Activated naive CD8-positive, alpha-beta T cell treated with anti-CD3 and anti-CD28 coated beads, Interleukin-2, amount 50 U/mL, for 24 hours (primary cell): ENCODE data around the gene PTGS1.
A peak's percentile ranks its signal among the peaks of the same experiment; 100 is the strongest.

Experiments
- ATAC-seq: fragments of 150-1000 bp; cut with Tn5 transposase; one replicate; pipeline ENCODE4 v1.10.0; 2021
- DNase-seq: peaks from one replicate; pipeline ENCODE4 v3.0.0; 2021
- H3K27ac Mint-ChIP-seq: one replicate; pipeline ENCODE4 v1.8.0; 2021; ENCODE audit warnings: mild to moderate bottlenecking, mixed read lengths
- H3K27me3 Mint-ChIP-seq: one replicate; pipeline ENCODE4 v1.8.0; 2021; ENCODE audit warnings: mixed read lengths
- H3K36me3 Mint-ChIP-seq: one replicate; pipeline ENCODE4 v1.8.0; 2021; ENCODE audit warnings: low read depth, mixed read lengths
- H3K4me1 Mint-ChIP-seq: one replicate; pipeline ENCODE4 v1.8.0; 2021; ENCODE audit warnings: mixed read lengths
- H3K4me3 Mint-ChIP-seq: one replicate; pipeline ENCODE4 v1.8.0; 2021; ENCODE audit warnings: mild to moderate bottlenecking, moderate library complexity, mixed read lengths
- H3K9me3 Mint-ChIP-seq: one replicate; pipeline ENCODE4 v1.8.0; 2021; ENCODE audit warnings: mixed read lengths

Gene PTGS1

GRCh38 chr9:122377241-122378164 is 6.7 kb downstream of the PTGS1 start:
- H3K36me3 Mint-ChIP-seq: peaks cover 6% of the 10 kb centered on the region
- ATAC-seq (peak; percentile 13), DNase-seq (no peak)
- H3K27me3 Mint-ChIP-seq: peaks cover 19% of the 10 kb centered on the region
- no peak overlapping the region for H3K4me3 Mint-ChIP-seq
- no peak overlapping the region for H3K27ac Mint-ChIP-seq
- peaks cover 5% of the 10 kb centered on the region for H3K4me1 Mint-ChIP-seq
- no peaks in the 10 kb centered on the region for H3K9me3 Mint-ChIP-seq

GRCh38 chr9:122378236-122378635 is 7.4 kb downstream of the PTGS1 start:
- H3K4me3 Mint-ChIP-seq: no peak overlapping the region
- no peaks in the 10 kb centered on the region for H3K9me3 Mint-ChIP-seq
- DNase-seq: no peak
- H3K27me3 Mint-ChIP-seq: peaks cover 15% of the 10 kb centered on the region
- H3K36me3 Mint-ChIP-seq: peaks cover 6% of the 10 kb centered on the region
- no peak for ATAC-seq
- H3K4me1 Mint-ChIP-seq: peaks cover 8% of the 10 kb centered on the region
- H3K27ac Mint-ChIP-seq: no peak overlapping the region

GRCh38 chr9:122379340-122379739 is 8.5 kb downstream of the PTGS1 start:
- Mint-ChIP-seq H3K27ac (no peak overlapping the region), H3K9me3 (no peaks in the 10 kb centered on the region), H3K36me3 (peaks cover 6% of the 10 kb centered on the region), H3K27me3 (peaks cover 12% of the 10 kb centered on the region), H3K4me3 (no peak overlapping the region), H3K4me1 (peaks cover 16% of the 10 kb centered on the region)
- DNase-seq: peak; percentile 28
- no peak for ATAC-seq

- no peak for DNase-seq
- ATAC-seq: no peak
- no peak overlapping the region for H3K27ac Mint-ChIP-seq
- H3K9me3 Mint-ChIP-seq: no peaks in the 10 kb centered on the region
- H3K4me1 Mint-ChIP-seq: peaks cover 20% of the 10 kb centered on the region
- peaks cover 12% of the 10 kb centered on the region for H3K27me3 Mint-ChIP-seq
- peaks cover 6% of the 10 kb centered on the region for H3K36me3 Mint-ChIP-seq
- H3K4me3 Mint-ChIP-seq: no peak overlapping the region
Observed at GRCh38 chr9:122380293-122380692, 9.5 kb downstream of the PTGS1 start.

GRCh38 chr9:122381206-122381950 is 10.6 kb downstream of the PTGS1 start:
- H3K27ac Mint-ChIP-seq: no peak overlapping the region

GRCh38 chr9:122382901-122383850 is 12.4 kb downstream of the PTGS1 start:
- no peak for DNase-seq
- no peak for ATAC-seq
- Mint-ChIP-seq H3K9me3 (no peaks in the 10 kb centered on the region), H3K4me3 (no peak overlapping the region), H3K27ac (no peak overlapping the region), H3K27me3 (peaks cover 7% of the 10 kb centered on the region), H3K4me1 (peaks cover 18% of the 10 kb centered on the region), H3K36me3 (peaks cover 6% of the 10 kb centered on the region)

More at GRCh38 chr9:122381206-122381950, 10.6 kb downstream of the PTGS1 start:
- H3K4me1 Mint-ChIP-seq: peaks cover 20% of the 10 kb centered on the region
- peaks cover 12% of the 10 kb centered on the region for H3K27me3 Mint-ChIP-seq
- H3K4me3 Mint-ChIP-seq: no peak overlapping the region
- ATAC-seq (no peak), DNase-seq (no peak)
- H3K9me3 Mint-ChIP-seq: no peaks in the 10 kb centered on the region
- H3K36me3 Mint-ChIP-seq: peaks cover 6% of the 10 kb centered on the region

GRCh38 chr9:122383992-122384461 is 13.2 kb downstream of the PTGS1 start:
- DNase-seq (peak; percentile 18), ATAC-seq (peak; percentile 80)
- Mint-ChIP-seq H3K9me3 (no peaks in the 10 kb centered on the region), H3K27ac (no peak overlapping the region), H3K36me3 (peaks cover 6% of the 10 kb centered on the region), H3K27me3 (peaks cover 5% of the 10 kb centered on the region), H3K4me1 (peaks cover 18% of the 10 kb centered on the region), H3K4me3 (no peak overlapping the region)

GRCh38 chr9:122386311-122386872 is 15.6 kb downstream of the PTGS1 start:
- H3K9me3 Mint-ChIP-seq: no peaks in the 10 kb centered on the region
- H3K4me3 Mint-ChIP-seq: no peak overlapping the region
- ATAC-seq (no peak), DNase-seq (no peak)
- peaks cover 30% of the 10 kb centered on the region for H3K4me1 Mint-ChIP-seq
- no peaks in the 10 kb centered on the region for H3K36me3 Mint-ChIP-seq
- peaks cover 14% of the 10 kb centered on the region for H3K27me3 Mint-ChIP-seq
- H3K27ac Mint-ChIP-seq: no peak overlapping the region

- H3K4me1 Mint-ChIP-seq: peaks cover 30% of the 10 kb centered on the region
- no peak for DNase-seq
- H3K4me3 Mint-ChIP-seq: no peak overlapping the region
- ATAC-seq: no peak
- no peak overlapping the region for H3K27ac Mint-ChIP-seq
- no peaks in the 10 kb centered on the region for H3K36me3 Mint-ChIP-seq
- H3K9me3 Mint-ChIP-seq: no peaks in the 10 kb centered on the region
- peaks cover 14% of the 10 kb centered on the region for H3K27me3 Mint-ChIP-seq
Observed at GRCh38 chr9:122387536-122387935, 16.7 kb downstream of the PTGS1 start.

GRCh38 chr9:122389195-122389594 is 18.4 kb downstream of the PTGS1 start:
- Mint-ChIP-seq H3K4me1 (peaks cover 20% of the 10 kb centered on the region), H3K36me3 (no peaks in the 10 kb centered on the region), H3K4me3 (no peak overlapping the region), H3K27ac (no peak overlapping the region), H3K9me3 (no peaks in the 10 kb centered on the region), H3K27me3 (peaks cover 11% of the 10 kb centered on the region)
- ATAC-seq: no peak
- no peak for DNase-seq

- H3K27ac Mint-ChIP-seq: peak overlapping the region; percentile 9
- H3K4me1 Mint-ChIP-seq: peaks cover 15% of the 10 kb centered on the region
- peaks cover 11% of the 10 kb centered on the region for H3K27me3 Mint-ChIP-seq
- peak; percentile 69 for ATAC-seq
- no peaks in the 10 kb centered on the region for H3K36me3 Mint-ChIP-seq
- no peaks in the 10 kb centered on the region for H3K9me3 Mint-ChIP-seq
- H3K4me3 Mint-ChIP-seq: no peak overlapping the region
- no peak for DNase-seq
Observed at GRCh38 chr9:122389799-122390481, 19.1 kb downstream of the PTGS1 start.

- DNase-seq (no peak), ATAC-seq (no peak)
- Mint-ChIP-seq H3K4me1 (peaks cover 12% of the 10 kb centered on the region), H3K9me3 (no peaks in the 10 kb centered on the region), H3K27ac (no peak overlapping the region), H3K4me3 (no peak overlapping the region), H3K27me3 (peaks cover 13% of the 10 kb centered on the region), H3K36me3 (no peaks in the 10 kb centered on the region)
Observed at GRCh38 chr9:122392284-122392683, 21.5 kb downstream of the PTGS1 start.

- Mint-ChIP-seq H3K27me3 (peaks cover 13% of the 10 kb centered on the region), H3K4me3 (no peak overlapping the region), H3K27ac (no peak overlapping the region), H3K4me1 (peaks cover 12% of the 10 kb centered on the region), H3K36me3 (no peaks in the 10 kb centered on the region), H3K9me3 (no peaks in the 10 kb centered on the region)
- DNase-seq (no peak), ATAC-seq (no peak)
Observed at GRCh38 chr9:122392714-122393113, 21.9 kb downstream of the PTGS1 start.
